Parathyroid adenoma (tissue), 2 donors: Measurements from ENCODE around the gene SPTSSA.
"Not testable (repeated sequence)": the region's sequence is repeated elsewhere in the genome, so short reads cannot be mapped to it uniquely, and the experiment has no call there.

ENCODE experiments used
- H2AFZ ChIP-seq: fragments of 300-600 bp; sonication (generic); one replicate; pipeline ENCODE4 v1.7.0; 2017; ENCODE audit warnings: antibody characterized with exemption, mild to moderate bottlenecking
- H3K27ac ChIP-seq: fragments of 300-600 bp; sonication (generic); one replicate; pipeline ENCODE4 v1.7.0; 2017
- H3K27me3 ChIP-seq: fragments of 300-600 bp; sonication (generic); one replicate; pipeline ENCODE4 v1.7.0; 2017; ENCODE audit warnings: low read length; ENCODE audit not compliant: control insufficient read depth, insufficient read depth
- H3K36me3 ChIP-seq: fragments of 300-600 bp; sonication (generic); one replicate; pipeline ENCODE4 v1.7.0; 2017; ENCODE audit warnings: low read length; ENCODE audit not compliant: control insufficient read depth, insufficient read depth
- H3K4me1 ChIP-seq: fragments of 300-600 bp; sonication (generic); one replicate; pipeline ENCODE4 v1.7.0; 2017; ENCODE audit warnings: control low read depth
- H3K4me2 ChIP-seq: fragments of 300-600 bp; sonication (generic); one replicate; pipeline ENCODE4 v1.7.0; 2017; ENCODE audit warnings: low read length
- H3K4me3 ChIP-seq: fragments of 300-600 bp; sonication (generic); one replicate; pipeline ENCODE4 v1.7.0; 2017; ENCODE audit warnings: low read depth, low read length
- H3K79me2 ChIP-seq: fragments of 300-600 bp; sonication (generic); one replicate; pipeline ENCODE4 v1.7.0; 2017; ENCODE audit warnings: control low read depth
- H3K9ac ChIP-seq: fragments of 300-600 bp; sonication (generic); one replicate; pipeline ENCODE4 v1.7.0; 2017; ENCODE audit warnings: mild to moderate bottlenecking
- H3K9me3 ChIP-seq: fragments of 300-600 bp; sonication (generic); one replicate; pipeline ENCODE4 v1.7.0; 2017; ENCODE audit warnings: low read length; ENCODE audit not compliant: control insufficient read depth
- CTCF ChIP-seq: fragments of 300-600 bp; sonication (generic); IDR thresholded peaks from one replicate; pipeline ENCODE4 v1.7.0; 2017; ENCODE audit warnings: antibody characterized with exemption, mild to moderate bottlenecking
- donor health status: primary hyperparathyroidism.

Gene SPTSSA

GRCh38 chr14:34398024-34398423 is 64.0 kb downstream of the SPTSSA start:
- Histone ChIP-seq H3K9ac (no peak overlapping the region), H3K36me3 (no peaks in the 10 kb centered on the region), H2AFZ (no peak overlapping the region), H3K9me3 (no peaks in the 10 kb centered on the region), H3K79me2 (no peaks in the 10 kb centered on the region), H3K27ac (no peak overlapping the region), H3K4me1 (no peaks in the 10 kb centered on the region), H3K4me2 (no peak overlapping the region), H3K4me3 (no peak overlapping the region), H3K27me3 (no peaks in the 10 kb centered on the region)
- TF ChIP-seq CTCF = no peak

GRCh38 chr14:34387974-34388516 is 74.0 kb downstream of the SPTSSA start:
- Histone ChIP-seq H3K27ac (no peak overlapping the region), H3K27me3 (no peaks in the 10 kb centered on the region), H3K4me2 (no peak overlapping the region)

GRCh38 chr14:34386865-34387485 is 75.1 kb downstream of the SPTSSA start:
- no peak overlapping the region for H3K9ac ChIP-seq
- H3K4me2 ChIP-seq = no peak overlapping the region
- H3K36me3 ChIP-seq = no peaks in the 10 kb centered on the region
- H3K4me3 ChIP-seq = no peak overlapping the region
- H3K27ac ChIP-seq = no peak overlapping the region
- no peaks in the 10 kb centered on the region for H3K79me2 ChIP-seq
- H3K9me3 ChIP-seq = no peaks in the 10 kb centered on the region
- no peaks in the 10 kb centered on the region for H3K27me3 ChIP-seq
- no peak for TF ChIP-seq CTCF
- H2AFZ ChIP-seq = no peak overlapping the region
- H3K4me1 ChIP-seq = no peaks in the 10 kb centered on the region

More at GRCh38 chr14:34387974-34388516, 74.0 kb downstream of the SPTSSA start:
- no peak overlapping the region for H2AFZ ChIP-seq
- H3K4me3 ChIP-seq = no peak overlapping the region
- no peaks in the 10 kb centered on the region for H3K36me3 ChIP-seq
- H3K4me1 ChIP-seq = no peaks in the 10 kb centered on the region
- no peaks in the 10 kb centered on the region for H3K9me3 ChIP-seq
- no peak for TF ChIP-seq CTCF
- H3K79me2 ChIP-seq = no peaks in the 10 kb centered on the region
- no peak overlapping the region for H3K9ac ChIP-seq

- not testable (repeated sequence) for H3K36me3 ChIP-seq, H2AFZ ChIP-seq, H3K4me3 ChIP-seq, H3K9ac ChIP-seq, H3K9me3 ChIP-seq, H3K27me3 ChIP-seq, H3K4me2 ChIP-seq, H3K27ac ChIP-seq, H3K4me1 ChIP-seq, H3K79me2 ChIP-seq
Observed at GRCh38 chr14:34385881-34386280, 76.2 kb downstream of the SPTSSA start.

GRCh38 chr14:34383839-34384238 is 78.2 kb downstream of the SPTSSA start:
- H3K4me3 ChIP-seq = no peak overlapping the region
- no peaks in the 10 kb centered on the region for H3K4me1 ChIP-seq
- no peak overlapping the region for H3K27ac ChIP-seq
- H3K4me2 ChIP-seq = no peak overlapping the region
- no peaks in the 10 kb centered on the region for H3K36me3 ChIP-seq
- TF ChIP-seq CTCF = no peak
- H3K27me3 ChIP-seq = no peaks in the 10 kb centered on the region
- H3K9ac ChIP-seq = no peak overlapping the region
- H3K79me2 ChIP-seq = no peaks in the 10 kb centered on the region
- no peak overlapping the region for H2AFZ ChIP-seq
- H3K9me3 ChIP-seq = no peaks in the 10 kb centered on the region
